ENCODE results near the gene GRAMD1A.
A peak's percentile ranks its signal among the peaks of the same experiment; 100 is the strongest.

The GRAMD1A gene

GRCh38 chr19:35044317-35045117 lies 44.4 kb downstream of the GRAMD1A start (continued):
- TF ChIP-seq ZNF114 (tag by site-specific recombination; IDR thresholded peaks at IDR 0.05) (no peak), ZNF776 (tag by site-specific recombination; IDR thresholded peaks at IDR 0.05; ENCODE audit: borderline replicate concordance) (no peak), EGR2 (tag by site-specific recombination; IDR thresholded peaks at IDR 0.05; ENCODE audit: low read depth) (no peak), ZNF510 (tag by site-specific recombination; IDR thresholded peaks at IDR 0.05; ENCODE audit: insufficient replicate concordance) (no peak), ZNF24 (tag by site-specific recombination; IDR thresholded peaks at IDR 0.05) (no peak), ZNF473 (tag by site-specific recombination; IDR thresholded peaks at IDR 0.05) (0 out of 2 replicates have a peak, but pooled peaks have one; percentile 32), ZFP41 (tag by site-specific recombination; IDR thresholded peaks at IDR 0.05; ENCODE audit: borderline replicate concordance) (no peak), ZNF571 (tag by site-specific recombination; IDR thresholded peaks at IDR 0.05) (no peak), ZBTB26 (tag by site-specific recombination; optimal IDR thresholded peaks at IDR 0.05) (peak; percentile 9), ZNF639 (tag by site-specific recombination; IDR thresholded peaks at IDR 0.05) (no peak), ZNF792 (tag by site-specific recombination; IDR thresholded peaks at IDR 0.05) (no peak), ZNF501 (tag by site-specific recombination; IDR thresholded peaks at IDR 0.05) (no peak), AEBP2 (tag by site-specific recombination; IDR thresholded peaks at IDR 0.05; ENCODE audit: borderline replicate concordance) (no peak), ZNF362 (tag by site-specific recombination; IDR thresholded peaks at IDR 0.05) (no peak), ZBTB17 (tag by site-specific recombination; IDR thresholded peaks at IDR 0.05) (peak; percentile 51; the same call in 1 of the 2 replicates), HIC1 (tag by site-specific recombination; IDR thresholded peaks at IDR 0.05) (no peak), ZNF548 (tag by site-specific recombination; IDR thresholded peaks at IDR 0.05) (no peak), ZNF558 (tag by site-specific recombination; IDR thresholded peaks at IDR 0.05) (no peak), ZBTB21 (tag by site-specific recombination; IDR thresholded peaks at IDR 0.05) (no peak), ZFP37 (tag by site-specific recombination; IDR thresholded peaks at IDR 0.05) (no peak), ZSCAN18 (tag by site-specific recombination; IDR thresholded peaks at IDR 0.05) (no peak), ZBTB20 (tag by site-specific recombination; IDR thresholded peaks at IDR 0.05) (no peak), RBAK (tag by site-specific recombination; IDR thresholded peaks at IDR 0.05) (no peak), ZNF112 (tag by site-specific recombination; IDR thresholded peaks at IDR 0.05) (no peak), MEIS1 (CRISPR knock-in tag; IDR thresholded peaks at IDR 0.05; ENCODE audit: borderline replicate concordance) (no peak), ZNF324 (tag by site-specific recombination; IDR thresholded peaks at IDR 0.05) (no peak), ZNF654 (tag by site-specific recombination; IDR thresholded peaks at IDR 0.05; ENCODE audit: low read depth) (peak; percentile 78)
